CD4-positive, alpha-beta T cell treated with Interleukin-21 for 1 hour (primary cell): ENCODE results near the gene NINL.
"Not testable (repeated sequence)": the region's sequence is repeated elsewhere in the genome, so short reads cannot be mapped to it uniquely, and the experiment has no call there.

Source experiments
- DNase-seq: peaks from one replicate; pipeline ENCODE4 v3.0.0-alpha.2; 2020

Gene NINL

GRCh38 chr20:25590778-25591177 lies 5.4 kb upstream of the NINL start:
- DNase-seq = not testable (repeated sequence)

DNA sequence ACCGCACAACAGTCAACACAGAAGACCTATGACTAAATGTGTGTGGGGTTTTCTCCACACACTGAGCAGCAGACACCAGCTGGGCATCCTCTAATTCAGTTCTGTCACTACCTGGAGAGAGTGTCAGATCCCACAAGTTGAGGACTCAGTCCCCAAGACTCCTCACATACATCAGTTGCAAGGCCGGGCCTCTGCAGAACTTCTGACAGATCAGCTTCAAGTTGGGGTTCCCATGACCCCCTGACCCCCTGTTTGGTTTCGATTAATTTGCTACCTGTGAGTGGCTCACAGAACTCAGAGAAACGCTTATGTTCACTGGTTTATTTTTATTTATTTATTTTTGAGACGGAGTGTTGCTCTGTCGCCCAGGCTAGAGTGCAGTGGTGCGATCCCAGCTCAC lies 3.2 kb upstream of the NINL start:
- no peak for DNase-seq

DNA sequence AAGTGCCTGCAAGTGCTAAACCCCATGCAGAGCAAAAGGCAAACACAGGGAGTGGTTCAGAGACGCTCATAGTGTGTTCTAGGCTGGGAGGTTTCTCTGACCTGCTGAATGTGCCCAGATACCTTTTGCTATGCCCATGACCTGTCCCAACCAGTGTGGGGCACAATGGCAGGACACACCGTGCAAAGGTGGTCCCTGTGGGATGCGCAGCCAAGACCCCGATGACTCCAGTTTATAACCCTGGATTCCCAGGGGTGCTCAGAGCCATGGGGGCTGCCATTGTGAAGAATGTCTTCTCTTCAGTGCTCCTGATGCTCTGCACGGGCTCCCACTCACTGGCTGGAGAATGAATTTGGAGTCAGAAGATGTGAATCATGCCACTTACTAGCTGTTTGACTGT lies 2.2 kb upstream of the NINL start:
- no peak for DNase-seq

- no peak for DNase-seq
These were observed 1.5 kb upstream of the NINL start for GRCh38 chr20:25586877-25587276.

GRCh38 chr20:25583607-25584006 lies 1.7 kb downstream of the NINL start:
- not testable (repeated sequence) for DNase-seq

- no peak for DNase-seq
These were observed 4.6 kb downstream of the NINL start for GRCh38 chr20:25580711-25581110.

DNA sequence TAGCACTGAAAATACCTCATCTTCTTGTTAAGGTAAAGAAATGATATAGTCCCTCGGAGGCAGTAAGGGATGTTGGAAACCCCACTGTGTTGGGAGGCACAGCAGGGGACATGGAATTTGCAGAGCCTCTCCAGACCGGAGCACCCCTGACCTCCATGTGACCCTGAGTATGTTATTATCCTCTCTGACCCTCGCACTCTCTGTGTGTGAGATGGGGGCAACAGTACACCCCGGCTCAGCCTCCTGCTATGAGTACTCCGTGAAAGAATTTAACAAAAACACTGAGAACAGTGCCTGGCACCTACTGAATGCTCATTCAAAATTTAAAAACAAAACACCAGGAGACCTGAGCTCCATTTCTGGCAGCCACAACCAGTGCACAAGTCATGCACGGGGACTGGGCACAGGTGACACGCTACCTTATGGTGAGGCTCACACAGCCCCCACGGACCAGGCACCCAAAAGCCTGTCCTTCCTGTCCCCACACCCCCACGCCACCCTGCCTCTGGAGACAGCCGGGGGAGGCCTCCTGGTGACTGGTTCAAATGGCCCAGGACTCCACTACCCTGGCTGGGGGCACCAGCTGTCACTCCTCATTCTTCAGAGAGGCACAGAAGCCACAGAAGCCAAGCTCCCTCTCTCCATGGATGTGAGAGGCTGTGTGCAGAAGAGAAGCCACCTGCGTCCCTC lies 6.1 kb downstream of the NINL start:
- DNase-seq = no peak

- DNase-seq = no peak
These were observed 8.4 kb downstream of the NINL start for GRCh38 chr20:25576783-25577530.

- DNase-seq = no peak
These were observed 10.9 kb downstream of the NINL start for GRCh38 chr20:25574411-25574810.

DNA sequence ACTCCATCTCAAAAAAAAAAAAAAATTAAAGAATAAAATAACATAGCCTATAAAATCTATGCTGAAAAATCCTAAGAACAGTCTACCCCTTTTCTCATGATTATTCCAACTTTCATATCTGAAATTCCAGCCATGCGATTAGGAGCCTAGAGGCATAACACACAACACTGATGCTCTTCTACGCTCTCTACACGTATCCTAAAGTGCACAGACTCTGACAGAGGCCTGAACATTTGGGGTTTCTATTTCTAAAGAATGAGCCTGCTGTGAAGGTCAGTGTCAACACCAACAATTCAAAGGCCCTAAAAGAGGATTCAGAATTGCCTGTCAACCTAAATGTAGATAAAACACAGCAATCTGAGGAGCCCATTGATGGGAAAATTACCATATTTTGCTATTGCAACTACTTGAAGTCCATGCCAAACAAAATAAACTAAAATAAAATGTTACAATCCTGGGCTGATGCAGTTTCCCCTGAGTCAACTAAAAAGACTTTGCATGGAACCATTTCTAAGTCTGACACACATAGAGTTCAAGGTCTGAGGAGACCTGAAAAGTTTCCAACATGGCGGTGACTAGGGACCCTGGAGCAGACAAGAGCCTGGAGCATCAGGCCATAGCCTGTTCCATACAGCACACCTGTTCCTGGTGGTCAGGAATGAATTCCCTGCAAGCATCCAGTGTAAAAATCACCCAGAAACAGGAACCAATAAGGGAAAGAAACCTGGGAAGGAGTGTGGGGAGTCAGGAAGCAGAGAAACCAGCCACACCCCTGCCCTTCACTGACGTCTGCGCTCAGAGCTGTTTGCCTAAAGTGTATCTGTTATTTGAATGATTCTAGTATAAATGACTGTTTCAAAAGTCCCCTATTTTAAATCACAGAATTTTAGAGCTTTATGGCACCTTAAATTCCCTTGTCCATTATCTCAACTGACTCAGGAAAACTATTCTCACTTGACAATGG lies 11.8 kb downstream of the NINL start:
- DNase-seq = no peak

DNA sequence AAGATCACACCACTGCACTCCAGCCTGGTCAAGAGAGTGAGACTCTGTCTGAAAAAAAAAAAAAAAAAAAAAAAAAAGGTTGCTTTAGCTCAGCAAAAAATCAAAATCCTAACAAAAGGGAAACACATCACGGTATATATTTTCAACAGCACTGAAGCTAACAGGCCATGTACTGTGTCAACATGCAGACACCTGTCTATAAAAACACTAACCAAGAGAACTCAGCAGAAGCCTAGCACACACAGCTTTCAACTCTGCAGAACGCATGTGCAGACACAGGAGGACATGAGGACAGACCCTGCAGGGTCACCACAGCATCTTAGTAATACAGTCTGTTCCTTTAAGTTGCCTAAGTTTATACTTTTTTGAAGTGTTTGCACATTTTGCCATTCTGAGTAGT lies 13.5 kb downstream of the NINL start:
- no peak for DNase-seq

- DNase-seq = no peak
These were observed 14.1 kb downstream of the NINL start for GRCh38 chr20:25571240-25571639.

DNA sequence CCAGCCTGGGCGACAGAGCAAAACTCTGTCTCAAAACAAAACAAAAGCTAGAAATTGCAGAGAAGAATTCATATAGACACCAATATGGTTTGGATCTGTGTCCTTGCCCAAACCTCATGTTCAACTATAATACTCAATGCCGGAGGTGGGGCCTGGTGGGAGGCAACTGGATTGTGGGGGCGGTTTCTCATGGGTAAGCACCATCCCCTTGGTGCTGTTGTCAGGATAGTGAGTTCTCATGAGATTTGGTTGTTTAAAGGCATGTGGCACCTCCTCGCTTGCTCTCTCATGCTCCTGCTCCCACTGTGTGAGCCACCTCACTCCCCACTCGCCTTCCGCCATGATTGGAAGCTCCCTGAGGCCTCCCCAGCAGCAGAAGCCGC lies 15.2 kb downstream of the NINL start:
- DNase-seq = no peak

DNA sequence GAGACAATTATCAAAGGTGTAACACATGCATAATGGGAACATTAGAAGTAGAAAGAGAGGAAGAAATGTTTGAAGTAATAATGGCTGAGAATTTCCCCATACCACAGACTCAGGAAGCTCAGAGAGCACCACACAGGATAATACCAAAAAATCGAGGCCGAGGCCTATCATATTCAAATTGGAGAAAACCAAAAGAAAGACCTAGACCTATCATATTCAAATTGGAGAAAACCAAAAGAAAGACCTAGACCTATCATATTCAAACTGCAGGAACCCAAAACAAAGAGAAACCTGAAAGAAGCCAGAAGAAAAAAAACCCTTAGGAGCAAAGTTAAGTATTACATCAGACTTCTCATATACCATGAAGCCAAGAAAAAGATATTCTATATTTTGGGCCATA lies 18.0 kb downstream of the NINL start:
- DNase-seq = no peak

GRCh38 chr20:25566821-25567220 lies 18.5 kb downstream of the NINL start:
- no peak for DNase-seq

GRCh38 chr20:25565578-25566157 lies 19.7 kb downstream of the NINL start:
- no peak for DNase-seq

DNA sequence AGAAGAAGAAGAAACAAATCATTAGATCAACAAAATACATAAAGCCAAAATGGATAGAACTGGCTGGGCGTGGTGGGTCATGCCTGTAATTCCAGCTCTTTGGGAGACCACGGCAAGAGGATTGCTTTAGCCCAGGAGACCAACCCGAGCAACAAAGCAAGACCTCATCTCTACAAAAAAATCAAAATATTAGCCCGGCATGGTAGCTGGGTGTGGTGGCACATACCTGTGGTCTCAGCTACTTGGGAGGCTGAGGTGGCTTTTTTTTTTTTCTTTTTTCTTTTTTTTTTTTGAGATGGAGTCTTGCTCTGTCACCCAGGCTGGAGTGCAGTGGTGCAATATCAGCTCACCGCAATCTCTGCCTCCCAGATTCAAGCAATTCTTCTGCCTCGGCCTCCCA lies 21.5 kb downstream of the NINL start:
- no peak for DNase-seq

GRCh38 chr20:25563362-25563761 lies 22.0 kb downstream of the NINL start:
- DNase-seq = no peak

DNA sequence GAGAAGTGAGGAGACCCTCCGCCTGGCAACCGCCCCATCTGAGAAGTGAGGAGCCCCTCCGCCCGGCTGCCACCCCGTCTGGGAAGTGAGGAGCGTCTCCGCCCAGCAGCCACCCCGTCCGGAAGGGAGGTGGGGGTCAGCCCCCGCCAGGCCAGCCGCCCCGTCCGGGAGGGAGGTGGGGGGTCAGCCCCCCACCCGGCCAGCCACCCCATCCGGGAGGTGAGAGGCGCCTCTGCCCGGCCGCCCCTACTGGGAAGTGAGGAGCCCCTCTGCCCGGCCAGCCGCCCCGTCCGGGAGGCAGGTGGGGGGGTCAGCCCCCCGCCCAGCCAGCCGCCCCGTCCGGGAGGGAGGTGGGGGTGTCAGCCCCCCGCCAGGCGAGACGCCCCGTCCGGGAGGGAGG lies 23.6 kb downstream of the NINL start:
- DNase-seq = not testable (repeated sequence)

GRCh38 chr20:25553819-25554296 lies 31.5 kb downstream of the NINL start:
- DNase-seq = no peak

GRCh38 chr20:25552977-25553376 lies 32.4 kb downstream of the NINL start:
- DNase-seq = no peak

GRCh38 chr20:25551413-25552215 lies 33.7 kb downstream of the NINL start:
- no peak for DNase-seq
